Activated CD4-positive, alpha-beta T cell treated with anti-CD3 and anti-CD28 coated beads, Interleukin-2, amount 50 U/mL, for 1 hour (primary cell): Measurements from ENCODE around the gene CDKN2A.

ENCODE experiments used
- DNase-seq: peaks from one replicate; pipeline ENCODE4 v3.0.0-alpha.2; 2020

Gene CDKN2A

DNA sequence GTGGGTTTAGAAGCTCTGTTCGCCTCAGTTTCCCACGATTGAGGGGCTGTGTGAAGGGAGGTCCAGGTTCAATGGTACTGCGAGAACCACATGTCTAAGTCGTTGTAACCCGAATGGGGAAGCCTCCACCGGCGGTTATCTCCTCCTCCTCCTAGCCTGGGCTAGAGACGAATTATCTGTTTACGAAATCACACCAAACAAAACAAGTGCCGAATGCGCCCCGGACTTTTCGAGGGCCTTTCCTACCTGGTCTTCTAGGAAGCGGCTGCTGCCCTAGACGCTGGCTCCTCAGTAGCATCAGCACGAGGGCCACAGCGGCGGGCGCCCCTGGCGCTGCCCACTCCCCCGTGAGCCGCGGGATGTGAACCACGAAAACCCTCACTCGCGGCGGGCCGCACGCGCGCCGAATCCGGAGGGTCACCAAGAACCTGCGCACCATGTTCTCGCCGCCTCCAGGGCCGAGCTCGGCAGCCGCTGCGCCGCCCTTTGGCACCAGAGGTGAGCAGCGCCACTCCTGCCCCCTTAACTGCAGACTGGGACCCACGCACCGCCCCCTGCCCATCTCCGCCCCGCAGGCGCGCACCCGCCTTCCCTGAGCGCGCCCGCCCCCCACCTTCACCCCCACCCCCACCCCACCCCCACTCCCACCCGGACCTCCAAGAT is at the start of gene CDKN2A:
TSS of gene CDKN2A (minus strand) at position 500 of the 663 bp plus-strand sequence.
- DNase-seq, result peak; percentile 45

DNA sequence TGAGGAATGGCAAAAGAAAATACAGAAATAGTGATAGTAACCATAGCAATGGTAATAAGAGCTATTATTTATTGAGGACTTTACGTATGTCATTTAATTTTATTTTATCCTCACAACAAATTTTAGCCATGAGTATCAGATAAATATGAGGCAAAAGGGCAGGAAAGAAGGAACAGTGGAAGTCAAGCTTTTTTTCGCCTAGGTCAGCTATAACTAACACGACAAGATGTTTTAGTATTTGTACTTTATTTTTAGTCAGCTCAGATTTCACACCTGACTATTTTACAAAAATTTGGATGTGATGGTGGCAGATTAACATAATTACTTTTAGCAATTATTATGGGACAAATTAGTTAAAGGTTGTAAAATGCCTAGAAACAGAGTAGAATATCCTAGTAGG is 49.7 kb upstream of the CDKN2A start:
- no peak for DNase-seq

DNA sequence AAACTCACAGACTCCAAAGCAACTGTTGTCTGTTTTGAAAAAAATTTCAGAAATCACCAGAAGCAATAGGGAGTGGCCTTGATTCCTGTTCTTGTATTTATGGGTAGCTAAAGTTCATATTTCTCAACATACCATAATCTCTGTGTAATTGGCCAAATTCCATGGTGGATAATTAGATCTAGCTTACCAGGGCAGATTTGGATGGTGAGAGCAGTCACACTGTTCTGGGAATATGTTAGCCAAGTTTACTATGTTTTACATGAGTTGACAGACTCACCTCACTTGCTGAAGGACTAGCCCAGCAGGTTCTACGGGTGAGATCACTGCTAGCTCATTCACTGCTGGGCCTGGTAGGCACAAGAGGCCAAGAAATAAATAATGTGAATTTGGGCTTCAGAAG is 47.6 kb upstream of the CDKN2A start:
- DNase-seq, result no peak

DNA sequence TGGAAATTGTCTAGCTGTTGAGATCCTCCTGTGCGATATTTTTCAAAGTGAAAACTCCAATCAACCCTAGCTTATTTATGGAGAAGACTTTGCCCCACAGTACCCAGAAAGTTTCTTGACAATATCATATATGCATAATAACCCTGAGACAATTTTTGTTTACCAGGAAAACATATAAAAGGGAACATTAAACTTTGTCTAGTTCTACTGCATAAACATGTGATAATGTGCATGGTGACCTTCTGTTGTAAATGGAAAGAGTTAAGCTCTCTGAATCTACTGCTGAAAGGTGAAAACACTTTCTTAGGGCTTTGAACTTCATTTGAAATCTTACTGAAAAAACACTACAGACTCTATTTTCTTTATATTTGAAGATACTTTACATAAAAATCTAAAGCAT is 47.2 kb upstream of the CDKN2A start:
- DNase-seq, result no peak

DNA sequence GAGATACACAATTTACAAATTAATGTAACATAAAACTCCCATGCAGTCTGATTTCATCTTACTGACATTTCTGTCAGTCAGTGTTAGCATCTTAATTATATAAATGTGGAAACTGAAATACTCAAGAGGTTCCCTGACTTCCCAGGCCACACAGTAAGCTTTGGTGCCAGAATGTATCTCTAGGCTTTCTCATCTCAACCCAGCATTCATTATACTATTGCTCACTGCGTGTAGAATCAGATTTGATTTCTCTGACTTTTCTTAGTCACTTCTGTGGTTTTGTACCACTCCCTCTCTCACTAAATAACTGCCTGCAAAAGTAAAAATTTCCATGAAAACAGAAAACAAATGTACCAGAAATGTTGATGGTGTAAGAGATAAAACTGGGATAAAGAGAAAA is 46.6 kb upstream of the CDKN2A start:
- DNase-seq, result no peak

DNA sequence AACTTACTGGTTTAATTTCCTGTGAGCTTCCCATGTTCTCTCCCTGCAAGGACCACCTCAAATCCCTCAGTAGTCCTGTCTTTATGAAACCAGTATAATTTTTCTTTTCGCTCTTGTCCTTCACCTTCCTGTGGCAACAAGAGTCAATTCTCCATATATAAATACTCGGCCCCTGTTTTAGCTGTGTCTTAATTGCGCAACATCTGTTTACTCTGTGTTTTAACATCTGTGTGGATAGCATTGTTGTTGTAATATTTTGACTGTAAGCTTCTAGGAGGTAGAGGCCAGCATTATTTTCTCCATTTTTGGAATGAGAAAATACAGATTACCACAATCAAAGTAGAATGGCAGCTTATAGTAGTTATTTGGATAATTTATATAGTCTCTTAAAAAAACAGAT is 45.1 kb upstream of the CDKN2A start:
- no peak for DNase-seq

DNA sequence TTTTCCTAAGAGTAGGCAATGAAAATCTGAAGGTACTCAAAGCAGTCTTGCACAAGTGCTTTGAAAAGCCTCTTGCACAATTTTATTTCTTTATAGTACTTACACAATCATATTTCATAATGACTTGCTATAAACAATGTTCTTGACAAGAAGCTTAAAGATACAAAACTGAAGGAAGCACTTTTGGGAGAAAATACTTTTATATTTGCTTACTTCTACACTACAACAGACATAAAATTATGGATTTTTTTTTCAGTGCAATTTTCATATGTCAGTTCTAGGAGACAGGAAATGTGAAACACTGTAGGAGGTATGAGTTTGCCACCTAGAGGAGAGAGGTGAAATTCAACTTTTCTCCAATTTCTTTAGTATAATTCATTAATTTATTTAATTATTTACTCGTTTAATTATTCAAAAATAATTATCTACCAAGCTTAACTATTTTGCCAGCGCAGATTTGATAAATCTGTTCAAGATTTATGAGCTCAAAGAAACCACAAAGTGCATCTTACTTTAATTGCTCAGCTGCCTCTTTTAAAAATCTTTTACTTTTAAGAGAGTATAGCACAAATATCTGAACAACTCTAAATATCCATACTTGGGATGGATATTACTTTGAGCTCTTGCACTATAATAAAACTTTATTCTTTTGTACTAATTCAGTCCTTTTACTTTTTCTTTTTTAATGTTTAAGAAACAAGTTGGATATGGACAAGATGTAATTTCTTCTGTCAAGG is 43.9 kb upstream of the CDKN2A start:
- no peak for DNase-seq

DNA sequence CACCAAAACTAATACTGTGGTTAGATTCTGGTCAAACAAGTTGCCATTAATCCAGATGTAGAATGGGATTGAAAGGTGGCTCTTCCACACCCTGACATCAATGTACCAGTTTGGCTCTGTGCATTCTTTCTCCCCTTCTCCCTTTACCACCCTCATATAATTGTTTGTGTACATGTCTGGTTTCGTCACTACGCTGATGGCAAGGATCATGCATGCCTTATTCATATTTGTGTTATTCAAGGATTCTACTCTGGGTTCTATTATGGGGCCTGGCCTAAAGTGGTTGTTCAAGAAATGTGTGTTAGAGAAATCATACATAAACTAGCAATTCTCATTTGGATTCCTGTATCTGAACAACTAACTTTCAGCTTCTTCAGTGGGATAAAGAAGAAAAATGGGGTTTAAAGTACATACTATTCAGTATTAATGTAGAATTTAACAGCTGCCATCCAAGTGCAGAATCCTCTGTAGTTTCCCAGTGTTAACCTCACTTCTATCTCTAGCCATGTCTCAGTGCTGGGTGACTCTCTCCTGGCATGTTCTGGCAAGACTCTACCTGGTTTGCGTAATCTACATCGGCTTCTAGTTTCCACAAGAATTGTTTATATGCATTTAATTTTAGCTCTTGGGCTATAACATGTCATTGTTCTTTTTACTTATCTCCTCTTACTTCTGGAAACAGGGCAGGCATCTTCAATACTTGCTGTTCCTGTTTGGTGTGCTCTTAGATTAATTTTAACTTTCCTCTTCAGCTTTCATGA is 42.9 kb upstream of the CDKN2A start:
- no peak for DNase-seq

DNA sequence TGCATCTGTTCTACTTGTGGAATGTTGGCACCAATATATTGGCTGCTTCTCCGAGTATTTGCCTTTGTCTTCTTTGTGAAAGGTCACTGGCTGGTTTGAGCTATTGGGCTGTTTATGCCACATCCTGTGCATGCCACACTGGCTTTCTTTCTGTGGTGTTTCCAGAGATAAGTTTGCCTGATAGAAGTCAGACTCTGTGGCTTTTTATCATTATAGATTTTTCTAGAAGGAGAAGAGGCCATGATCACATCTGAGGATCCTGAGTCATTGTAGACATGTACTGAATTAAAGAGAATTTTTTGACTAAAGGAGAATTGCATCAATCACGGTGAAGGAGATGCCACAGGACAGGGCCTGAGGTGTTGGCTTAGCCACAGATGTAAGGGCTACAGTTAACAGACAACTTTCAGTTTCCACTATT is 41.4 kb upstream of the CDKN2A start:
- DNase-seq, result no peak

DNA sequence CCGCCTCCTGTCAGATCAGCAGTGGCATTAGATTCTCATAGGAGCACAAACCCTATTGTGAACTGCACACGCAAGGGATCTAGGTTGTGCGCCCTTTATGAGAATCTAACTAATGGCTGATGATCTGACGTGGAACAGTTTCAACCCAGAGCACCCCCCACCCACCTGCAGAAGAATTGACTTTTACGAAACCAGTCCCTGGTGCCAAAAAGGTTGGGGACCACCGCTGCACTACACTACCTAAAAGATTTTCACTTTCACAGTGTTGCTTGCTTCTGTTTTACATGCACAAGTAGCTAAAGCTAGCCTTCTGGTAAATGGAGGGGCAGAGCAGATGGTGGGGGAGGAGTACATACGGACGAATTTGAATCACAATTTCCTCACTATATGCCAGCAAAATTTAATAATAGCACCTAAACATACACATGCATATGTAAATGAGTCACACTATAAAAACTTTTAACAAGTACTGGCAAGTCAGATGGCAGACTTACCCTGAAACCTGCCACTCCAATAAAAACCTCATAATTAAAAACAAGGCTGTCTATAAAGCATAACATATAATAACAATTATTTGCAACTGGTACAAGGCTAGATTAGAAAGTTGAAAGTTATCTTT is 38.9 kb upstream of the CDKN2A start:
- DNase-seq, result no peak

DNA sequence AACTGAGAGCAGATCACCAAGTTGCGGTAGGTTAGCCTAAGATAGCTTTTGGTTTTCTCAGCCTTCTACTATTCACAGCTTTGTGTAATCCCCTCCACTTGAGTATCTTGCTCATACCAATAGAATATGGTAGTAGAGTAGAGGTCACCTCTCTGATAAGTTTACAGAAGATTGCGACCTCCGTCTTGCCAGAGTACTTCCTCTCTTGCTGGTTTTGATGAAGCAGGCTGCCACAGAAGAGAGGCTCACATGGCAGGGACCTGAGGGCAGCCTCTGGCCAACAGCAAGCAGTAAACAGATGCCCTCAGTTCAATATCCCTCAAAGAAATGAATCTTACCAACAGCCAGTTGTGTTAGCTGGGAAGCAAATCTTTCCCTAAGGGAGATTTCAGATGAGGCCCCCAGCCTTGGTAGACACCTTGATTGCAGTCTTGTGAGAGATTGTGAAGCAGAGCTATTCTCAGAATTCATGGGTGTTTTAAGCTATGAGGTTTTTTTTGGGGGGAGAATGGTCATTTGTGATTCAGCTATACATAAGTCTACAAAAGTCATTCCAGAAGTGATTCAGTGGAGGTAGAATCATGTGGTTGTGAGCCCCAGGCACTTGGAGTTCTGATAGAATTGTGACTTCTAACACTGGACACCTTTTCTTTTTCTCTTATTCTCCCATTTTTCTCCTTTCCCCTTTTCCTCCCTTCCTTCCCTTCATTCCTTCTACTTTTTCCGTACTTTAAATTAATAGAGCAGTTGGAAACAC is 37.6 kb upstream of the CDKN2A start:
- DNase-seq, result no peak

DNA sequence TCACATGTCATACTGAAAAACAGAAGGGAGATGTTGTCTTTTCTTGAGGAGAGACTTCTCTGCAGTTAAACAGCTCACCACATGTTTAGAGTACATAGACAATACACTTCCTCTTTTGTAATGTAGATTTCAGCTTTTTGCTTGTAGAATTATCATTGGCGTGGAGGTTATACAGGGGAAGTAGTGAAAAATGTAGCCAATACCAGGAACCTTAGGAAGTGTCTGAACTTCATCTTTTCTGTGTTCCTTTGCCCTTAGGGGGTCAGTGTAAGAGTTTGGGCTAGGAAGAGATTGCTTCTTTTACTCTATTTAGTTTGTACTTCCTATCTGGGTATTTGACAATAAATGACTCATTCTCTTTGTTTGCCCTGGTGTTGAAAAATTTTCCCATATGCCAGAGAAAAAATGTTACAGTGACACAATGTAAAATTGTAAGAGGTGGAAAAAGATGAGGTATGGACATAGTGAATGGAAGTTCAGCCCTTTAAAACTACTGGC is 36.0 kb upstream of the CDKN2A start:
- DNase-seq, result no peak

DNA sequence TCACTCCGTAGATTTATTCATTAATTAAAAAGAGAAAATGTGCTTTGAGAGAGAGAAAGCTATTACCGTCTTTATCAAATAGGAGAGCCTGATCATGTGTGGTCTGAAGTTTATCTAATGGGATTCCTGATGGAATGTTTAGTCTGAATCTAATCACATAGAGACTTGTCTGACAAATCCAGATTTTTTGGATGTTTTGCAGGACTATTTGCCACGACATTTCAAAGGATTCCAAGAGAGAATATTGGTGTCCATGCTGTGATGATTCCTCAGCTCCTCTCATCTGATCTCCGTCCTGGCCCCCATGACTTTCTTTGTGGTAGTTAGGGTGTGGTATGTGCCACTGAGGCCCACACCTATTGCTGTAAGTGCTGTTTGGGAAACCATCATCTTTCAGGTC is 35.0 kb upstream of the CDKN2A start:
- no peak for DNase-seq

DNA sequence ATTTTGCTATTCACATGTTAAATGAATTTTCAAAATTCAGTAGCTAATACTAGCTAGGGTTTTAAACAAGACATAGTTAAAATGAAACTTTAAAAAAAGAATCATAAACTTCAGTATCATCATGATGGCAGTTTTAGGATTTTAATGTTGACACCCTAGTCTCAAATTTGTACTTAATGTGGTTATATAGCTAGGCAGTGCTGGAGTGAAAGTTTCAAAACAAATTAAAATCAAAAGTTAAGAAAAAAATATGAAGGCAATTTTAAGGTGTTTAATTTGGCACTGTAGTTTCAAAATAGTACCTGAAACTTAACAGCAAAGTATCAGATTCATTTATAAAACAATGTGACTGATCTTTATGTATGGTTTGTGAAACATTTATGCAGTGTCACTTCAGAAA is 34.2 kb upstream of the CDKN2A start:
- DNase-seq, result no peak

DNA sequence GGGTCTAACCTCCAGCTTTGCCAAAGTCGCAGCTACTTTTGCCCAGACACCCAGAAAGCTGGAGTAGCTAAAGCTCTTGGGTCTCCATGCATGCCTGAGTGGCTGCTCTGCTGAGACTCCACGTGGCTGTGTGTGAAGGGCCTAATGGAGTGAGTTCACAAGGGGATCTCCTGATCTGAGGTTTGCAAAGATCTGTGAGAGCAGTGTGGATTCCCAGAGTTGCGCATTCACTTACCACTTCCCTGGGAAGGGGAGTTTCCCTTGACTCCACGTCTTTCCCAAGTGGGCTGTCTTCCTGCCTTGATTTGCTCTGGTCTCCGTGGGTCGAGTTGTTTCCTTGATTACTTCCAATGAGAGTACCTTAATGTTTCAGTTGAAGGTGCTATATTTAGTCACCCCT is 32.5 kb upstream of the CDKN2A start:
- no peak for DNase-seq

DNA sequence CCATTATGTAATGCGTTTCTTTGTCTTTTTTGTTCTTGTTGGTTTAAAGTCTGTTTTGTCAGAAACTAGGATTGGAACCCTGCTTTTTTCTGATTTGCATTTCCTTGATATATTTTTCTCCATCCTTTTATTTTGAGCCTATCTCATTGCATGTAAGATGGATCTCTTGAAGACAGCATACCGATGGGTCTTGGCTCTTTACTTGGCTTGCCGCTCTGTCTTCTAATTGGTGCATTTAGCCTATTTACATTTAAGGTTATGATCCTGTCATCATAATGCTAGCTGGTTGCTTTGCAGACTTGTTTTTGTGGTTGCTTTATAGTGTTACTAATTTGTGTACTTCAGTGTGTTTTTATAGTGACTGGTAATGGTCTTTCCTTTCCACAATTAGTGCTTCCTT is 28.2 kb upstream of the CDKN2A start:
- no peak for DNase-seq

DNA sequence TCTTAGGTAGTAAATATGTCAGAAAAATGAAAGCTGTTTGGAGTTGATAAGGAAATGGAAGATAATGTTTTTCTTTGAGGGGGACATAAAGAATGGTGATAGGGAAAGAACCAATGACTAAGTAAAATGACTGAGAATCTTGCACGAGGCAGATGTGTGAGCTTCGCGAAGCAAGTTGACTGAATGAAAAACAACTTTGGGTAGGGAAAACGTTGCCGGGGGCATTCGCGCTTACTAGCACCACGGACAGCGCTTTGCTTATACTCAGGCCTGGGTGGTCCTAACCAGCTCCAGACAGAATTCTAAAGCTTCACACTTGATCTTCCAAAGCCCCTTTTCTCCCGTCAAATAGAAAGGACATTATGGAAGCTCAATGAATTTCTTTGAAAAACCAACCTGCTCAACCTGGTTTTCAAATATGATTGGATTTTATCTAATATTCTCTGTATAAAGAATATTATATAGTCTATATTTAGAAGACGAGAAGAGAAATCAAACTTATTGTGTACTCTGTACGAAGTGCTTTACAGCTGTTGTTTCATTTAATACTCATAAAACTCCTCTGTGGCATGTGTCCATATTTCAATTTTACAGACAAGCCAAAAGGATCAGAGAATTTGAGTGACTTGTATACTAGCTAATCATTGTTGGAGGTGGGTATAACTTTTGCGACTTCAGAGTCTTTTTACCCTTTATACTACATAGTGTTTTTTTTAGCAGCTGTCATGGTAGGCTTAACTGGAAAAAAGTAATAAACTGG is 16.9 kb upstream of the CDKN2A start:
- DNase-seq, result no peak

DNA sequence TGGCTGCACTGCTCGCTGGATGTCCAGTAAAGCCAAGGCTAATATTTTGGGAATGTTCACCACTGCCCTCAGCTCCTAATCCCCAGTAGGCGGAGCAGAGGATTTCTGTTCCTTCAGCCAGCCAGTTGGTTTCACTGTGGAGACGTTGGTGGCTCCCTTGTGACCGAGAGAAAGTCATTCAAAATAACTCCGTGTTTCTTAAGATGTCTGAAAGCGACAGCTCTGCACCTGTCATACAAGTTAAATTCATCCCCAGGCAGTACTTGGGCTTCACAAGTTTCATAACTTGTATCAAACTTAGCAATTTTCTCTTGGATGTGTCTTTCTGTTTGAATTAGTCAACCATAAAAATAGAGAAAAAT is 15.3 kb upstream of the CDKN2A start:
- no peak for DNase-seq

DNA sequence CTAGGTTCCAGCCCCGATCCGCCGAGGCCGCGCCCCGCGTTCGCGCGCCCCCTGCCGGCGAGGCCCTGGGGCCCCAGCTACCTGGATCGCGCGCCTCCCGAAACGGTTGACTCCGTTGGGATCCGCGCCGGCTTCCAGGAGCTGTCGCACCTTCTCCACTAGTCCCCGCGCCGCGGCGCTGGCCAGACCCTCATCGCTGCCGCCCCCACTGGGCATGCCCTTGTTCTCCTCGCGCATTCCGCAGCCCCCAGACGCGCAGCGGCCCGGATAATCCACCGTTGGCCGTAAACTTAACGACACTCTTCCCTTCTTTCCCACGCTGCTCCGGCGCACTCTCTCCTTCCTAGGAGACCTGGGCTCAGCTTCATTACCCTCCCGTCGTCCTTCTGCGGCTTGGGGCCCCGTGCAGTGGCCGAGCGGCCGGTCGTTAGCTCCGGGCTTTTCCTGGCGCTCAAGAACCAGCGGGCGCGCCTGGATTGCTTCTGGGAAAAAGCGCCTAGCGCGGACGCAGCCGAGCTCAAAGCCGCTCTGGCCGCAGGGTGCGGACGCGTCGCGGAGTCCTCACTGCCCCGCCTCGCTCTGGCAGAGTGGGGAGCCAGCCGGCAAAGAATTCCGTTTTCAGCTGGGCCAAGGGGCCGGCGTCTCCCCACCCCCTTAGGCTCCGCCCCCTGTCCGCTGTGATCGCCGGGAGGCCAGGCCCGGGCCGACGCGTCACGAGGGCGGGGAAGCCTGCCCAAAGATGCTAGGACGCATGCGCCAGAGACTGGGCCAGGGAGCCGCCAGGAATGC is 14.7 kb upstream of the CDKN2A start, which contains the start of gene CDKN2B:
TSS of gene CDKN2B (minus strand) at position 589 of the 789 bp plus-strand sequence. CDS start at position 237, 352 bp downstream.
- peak; percentile 56 for DNase-seq

DNA sequence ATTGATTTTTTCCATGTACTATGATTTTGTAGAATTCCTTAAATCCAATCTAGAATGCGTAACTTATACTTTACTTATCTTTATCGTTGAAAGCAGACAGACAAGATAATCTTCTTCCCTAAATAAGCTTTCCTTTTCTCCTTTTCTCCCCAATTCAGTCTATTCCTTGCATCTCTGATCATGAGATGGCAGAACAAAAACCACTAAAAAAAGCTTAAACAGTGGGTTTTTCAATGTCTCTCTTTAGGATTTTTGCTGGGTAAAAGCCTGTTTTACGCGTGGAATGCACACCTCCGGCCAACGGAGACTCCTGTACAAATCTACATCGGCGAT is 14.2 kb upstream of the CDKN2A start:
- no peak for DNase-seq
